PC-3 (cell line): ENCODE data around the gene PCDHGA7. TPM values are rescaled to one million over a fixed set of nuclear protein-coding genes. Genes with fewer than 3 reads are reported as not detected.
"Not testable (repeated sequence)": the region's sequence is repeated elsewhere in the genome, so short reads cannot be mapped to it uniquely, and the experiment has no call there.

Source experiments
- ATAC-seq: fragments of 200-7000 bp; cut with Tn5 transposase; 2 replicates; pipeline ENCODE4 v1.9.1; 2020; ENCODE audit warnings: mild to moderate bottlenecking, moderate library complexity
- BruUV-seq: library from RNA; stranded (reverse); fragments of 400-500 nt; replicated peaks from 2 replicates; lab custom pipeline; 2021; lab: Mats Ljungman, UMichigan
- CTCF ChIA-PET: fragments of 300-600 bp; sonication (Branson Sonifier 250); formaldehyde crosslinking; loops from one replicate; lab custom pipeline; 2022; ENCODE audit warnings: antibody characterized with exemption; lab: Charles Lee
- POLR2A ChIA-PET: fragments of 300-600 bp; sonication (Branson Sonifier 250); formaldehyde crosslinking; loops from one replicate; lab custom pipeline; 2022; ENCODE audit warnings: antibody characterized with exemption; ENCODE audit not compliant: unreplicated experiment; lab: Charles Lee
- DNase-seq: peaks from one replicate; pipeline ENCODE4 v3.0.0-alpha.2; 2015
- H2AFZ ChIP-seq: fragments of 300-600 bp; sonication (generic); 2 replicates; pipeline ENCODE4 v1.6.0; 2016; ENCODE audit warnings: antibody characterized with exemption, low read length
- H3F3A ChIP-seq: fragments of 300-600 bp; sonication (generic); one replicate; pipeline ENCODE4 v1.6.0; 2017; ENCODE audit warnings: antibody characterized with exemption, low read length, control low read depth, mild to moderate bottlenecking; ENCODE audit not compliant: unreplicated experiment
- H3K27ac ChIP-seq: fragments of 300-600 bp; sonication (generic); 2 replicates; pipeline ENCODE4 v1.5.1; 2016; ENCODE audit warnings: mild to moderate bottlenecking, low read length
- H3K27me3 ChIP-seq: fragments of 300-600 bp; sonication (generic); 2 replicates; pipeline ENCODE4 v1.6.1; 2016; ENCODE audit warnings: low read length, mixed read lengths
- H3K36me3 ChIP-seq: fragments of 300-600 bp; sonication (generic); 2 replicates; pipeline ENCODE4 v1.6.1; 2016; ENCODE audit warnings: low read depth, mixed run types, low read length, mixed read lengths
- H3K4me1 ChIP-seq: fragments of 300-600 bp; sonication (generic); 2 replicates; pipeline ENCODE4 v1.5.1; 2016; ENCODE audit warnings: low read length; ENCODE audit not compliant: insufficient read depth
- H3K4me2 ChIP-seq: fragments of 300-600 bp; sonication (generic); 2 replicates; pipeline ENCODE4 v1.6.0; 2016; ENCODE audit warnings: low read length
- H3K4me3 ChIP-seq: fragments of 300-600 bp; sonication (generic); 2 replicates; pipeline ENCODE4 v1.5.1; 2016; ENCODE audit warnings: mild to moderate bottlenecking, low read length, mixed read lengths
- H3K79me2 ChIP-seq: fragments of 300-600 bp; sonication (generic); 2 replicates; pipeline ENCODE4 v1.6.1; 2017; ENCODE audit warnings: low read length, mixed read lengths
- H3K9ac ChIP-seq: fragments of 300-600 bp; sonication (generic); 2 replicates; pipeline ENCODE4 v1.6.0; 2016; ENCODE audit warnings: mild to moderate bottlenecking, low read length
- H3K9me2 ChIP-seq: fragments of 300-600 bp; sonication (generic); replicated peaks from 2 replicates; pipeline ENCODE4 v1.6.1; 2016; ENCODE audit warnings: mixed run types, low read length, mixed read lengths
- H3K9me3 ChIP-seq: fragments of 300-600 bp; sonication (generic); 2 replicates; pipeline ENCODE4 v1.6.1; 2016; ENCODE audit warnings: low read length, mixed read lengths
- H4K20me1 ChIP-seq: fragments of 300-600 bp; sonication (generic); 2 replicates; pipeline ENCODE4 v1.6.1; 2016; ENCODE audit warnings: low read length, mixed read lengths
- CTCF ChIP-seq: fragments of 300-600 bp; sonication (generic); conservative IDR thresholded peaks from 2 replicates; pipeline ENCODE4 v1.5.1; 2017; ENCODE audit warnings: antibody characterized with exemption, low read depth, mild to moderate bottlenecking, low read length
- EZH2 ChIP-seq: fragments of 300-600 bp; sonication (generic); IDR thresholded peaks from one replicate; pipeline ENCODE4 v1.6.1; 2017; ENCODE audit warnings: antibody characterized with exemption, mild to moderate bottlenecking, low read length; ENCODE audit not compliant: unreplicated experiment
- EZH2phosphoT487 ChIP-seq: fragments of 300-600 bp; sonication (generic); IDR thresholded peaks from 2 replicates; pipeline ENCODE4 v1.6.1; 2018; ENCODE audit warnings: mild to moderate bottlenecking, antibody characterized with exemption, low read length, borderline replicate concordance
- intact Hi-C: fragments of 100-400 bp; cut with micrococcal nuclease; formaldehyde crosslinking; loops from 2 replicates; pipeline ENCODE4 v1.9.0; 2023
- total RNA-seq: library from RNA; depleted of rRNA; stranded (reverse); fragments of >200 nt; gene quantifications from 2 replicates; pipeline ENCODE4 v1.2.3, GENCODE V29; 2014

Gene PCDHGA7
- total RNA-seq, 1 experiment from 2014 or later, result 0.51 TPM

- Histone ChIP-seq H3K9ac (no peak within 1 kb of the TSS), H2AFZ (no peak within 1 kb of the TSS), H3K27ac (no peak within 1 kb of the TSS), H3K9me2 (no peaks in the 10 kb centered on the region), H3F3A (no peaks in the 10 kb centered on the region), H3K79me2 (no peaks in the 10 kb centered on the region), H3K4me1 (no peaks in the 10 kb centered on the region), H3K27me3 (no peaks in the 10 kb centered on the region), H3K36me3 (no peaks in the 10 kb centered on the region), H3K4me3 (no peak within 1 kb of the TSS), H3K9me3 (0 out of 2 replicates have a peak, but pooled peaks cover 6% of the 10 kb centered on the region), H4K20me1 (no peaks in the 10 kb centered on the region), H3K4me2 (no peak within 1 kb of the TSS)
- BruUV-seq, result no TSS peak
- CTCF ChIA-PET, result no interaction called here
- ATAC-seq (no peak), DNase-seq (no peak)
- intact Hi-C loops, result no loop called here
- no peak for TF ChIP-seq CTCF
- TF ChIP-seq EZH2phosphoT487, result no peak
- no peak for TF ChIP-seq EZH2
- POLR2A ChIA-PET, result no interaction called here
Measured at GRCh38 chr5:141392429-141393198, 10.1 kb downstream of the PCDHGA7 start, which contains the start of gene PCDHGA8. PCDHGA8 (plus strand) TSS chr5:141392633; CDS start chr5:141392814, 181 bp downstream.

GRCh38 chr5:141393267-141393666, 10.7 kb downstream of the PCDHGA7 start:
- Histone ChIP-seq H2AFZ (no peak overlapping the region), H3K36me3 (no peaks in the 10 kb centered on the region), H3K4me1 (no peaks in the 10 kb centered on the region), H3K27me3 (no peaks in the 10 kb centered on the region), H3K4me2 (no peak overlapping the region), H3K9me3 (0 out of 2 replicates have a peak, but pooled peaks cover 6% of the 10 kb centered on the region), H4K20me1 (no peaks in the 10 kb centered on the region), H3K4me3 (no peak overlapping the region), H3K9me2 (no peaks in the 10 kb centered on the region), H3K79me2 (no peaks in the 10 kb centered on the region), H3K27ac (no peak overlapping the region), H3K9ac (no peak overlapping the region), H3F3A (no peaks in the 10 kb centered on the region)
- DNase-seq (no peak), ATAC-seq (no peak)
- intact Hi-C loops, result no loop called here
- ChIA-PET POLR2A (no interaction called here), CTCF (no interaction called here)
- TF ChIP-seq EZH2 (no peak), CTCF (no peak), EZH2phosphoT487 (no peak)
- no TSS peak for BruUV-seq

- CTCF ChIA-PET, H3K4me1 ChIP-seq, DNase-seq, H3K27me3 ChIP-seq, BruUV-seq, H3K79me2 ChIP-seq, H3K9me3 ChIP-seq, POLR2A ChIA-PET, H3K4me2 ChIP-seq, H3K36me3 ChIP-seq, H3K9ac ChIP-seq, H3K4me3 ChIP-seq, H3K9me2 ChIP-seq, H4K20me1 ChIP-seq, H3F3A ChIP-seq, ATAC-seq, H3K27ac ChIP-seq, H2AFZ ChIP-seq: not testable (repeated sequence)
- intact Hi-C loops, result loop anchor here (5.0 kb wide), 1 partner anchor 113 kb away; no protein-coding TSS in a partner anchor
Measured at GRCh38 chr5:141394401-141395187, 12.1 kb downstream of the PCDHGA7 start.
